Dermis microvascular lymphatic vessel endothelial cell (primary cell): ENCODE data around the gene NEURL4. TPM values are rescaled to one million over a fixed set of nuclear protein-coding genes. Genes with fewer than 3 reads are reported as not detected.
A peak's percentile ranks its signal among the peaks of the same experiment; 100 is the strongest.
"Not testable (repeated sequence)": the region's sequence is repeated elsewhere in the genome, so short reads cannot be mapped to it uniquely, and the experiment has no call there.

Experiments
- DNase-seq, 2 donors: peaks; one replicate each; pipeline versions ENCODE4 v3.0.0 to v3.0.0-alpha.2; 2010; ENCODE audit warnings: low read depth in 2 of 2
- total RNA-seq: library from RNA; depleted of rRNA; stranded (reverse); fragments of >200 nt; gene quantifications from 2 replicates; pipeline ENCODE4 v1.2.1, GENCODE V29; 2014

NEURL4 gene
- total RNA-seq, 1 donor from 2014 or later: 9.1 TPM

DNA sequence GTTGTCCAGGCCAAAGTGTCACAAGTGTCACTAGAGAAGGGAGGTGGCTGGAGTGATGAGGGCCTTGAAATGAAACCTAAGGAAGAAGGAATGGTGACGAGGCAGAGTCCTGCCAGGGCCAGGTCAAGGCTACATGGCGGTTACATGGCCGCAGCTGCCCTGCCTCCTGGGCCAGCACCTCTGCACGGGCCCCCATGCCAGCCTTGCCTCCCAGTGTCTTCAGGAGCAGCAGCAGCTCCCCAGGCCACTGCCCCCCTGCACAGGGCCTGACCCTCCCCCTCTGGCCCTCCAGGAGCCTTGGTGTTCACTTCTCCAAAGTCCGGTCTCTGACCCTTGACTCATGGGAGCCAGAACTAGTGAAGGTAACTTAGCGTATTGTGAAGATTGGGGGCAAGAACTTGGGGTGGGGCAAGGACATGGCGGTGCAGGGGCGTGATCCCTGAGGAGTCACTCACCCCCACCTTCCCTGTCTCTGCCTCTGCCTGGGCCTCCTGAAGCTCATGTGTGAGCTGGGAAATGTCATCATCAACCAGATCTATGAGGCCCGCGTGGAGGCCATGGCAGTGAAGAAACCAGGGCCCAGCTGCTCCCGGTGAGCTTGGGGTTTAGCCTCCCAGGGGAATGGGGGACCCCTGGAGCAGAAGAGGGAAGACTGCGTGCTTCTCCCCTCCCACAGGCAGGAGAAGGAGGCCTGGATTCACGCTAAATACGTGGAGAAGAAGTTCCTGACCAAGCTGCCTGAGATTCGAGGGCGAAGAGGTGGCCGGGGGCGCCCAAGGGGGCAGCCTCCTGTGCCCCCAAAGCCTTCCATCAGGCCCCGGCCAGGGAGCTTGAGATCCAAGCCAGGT lies 18.7 kb upstream of the NEURL4 start:
- no peak for DNase-seq

GRCh38 chr17:7346761-7347614 lies 17.9 kb upstream of the NEURL4 start:
- DNase-seq: no peak

GRCh38 chr17:7343250-7343649 lies 14.1 kb upstream of the NEURL4 start:
- no peak for DNase-seq

DNA sequence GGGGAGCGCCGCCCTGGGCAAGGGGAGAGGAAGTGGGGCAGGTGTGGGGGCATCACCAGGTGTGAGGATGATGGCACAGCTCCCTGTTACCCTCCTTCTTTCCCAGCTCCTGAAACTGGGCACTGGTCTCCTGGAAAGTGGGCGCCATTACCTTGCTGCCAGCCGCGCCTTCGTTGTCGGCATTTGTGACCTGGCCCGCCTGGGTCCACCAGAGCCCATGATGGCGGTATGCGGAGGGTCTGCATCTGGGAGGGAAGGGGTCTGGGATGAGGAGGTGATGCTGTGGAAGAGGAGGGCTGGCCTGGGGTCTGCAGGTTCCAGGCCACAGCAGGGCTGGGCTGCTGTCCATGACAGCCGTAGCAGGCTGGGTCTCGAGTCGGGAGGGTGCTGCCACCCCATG lies 12.7 kb upstream of the NEURL4 start:
- DNase-seq: no peak

- no peak for DNase-seq
Measured at GRCh38 chr17:7340179-7340578, 11.0 kb upstream of the NEURL4 start.

DNA sequence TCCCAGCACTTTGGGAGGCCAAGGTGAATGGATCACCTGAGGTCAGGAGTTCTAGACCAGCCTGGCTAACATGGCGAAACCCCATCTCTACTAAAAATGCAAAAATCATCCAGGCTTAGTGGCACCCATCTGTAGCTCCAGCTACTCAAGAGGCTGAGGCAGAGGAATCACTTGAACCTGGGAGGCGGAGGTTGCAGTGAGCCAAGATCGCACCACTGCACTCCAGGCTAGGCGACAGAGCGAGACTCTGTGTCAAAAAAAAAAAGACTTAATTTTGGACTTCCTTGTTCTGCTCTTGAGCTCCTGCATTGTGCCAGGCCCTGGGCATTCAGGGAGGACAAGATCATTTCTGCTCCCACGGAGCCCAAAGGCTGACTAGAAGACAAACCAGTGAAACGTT lies 8.5 kb upstream of the NEURL4 start:
- DNase-seq: not testable (repeated sequence)

DNA sequence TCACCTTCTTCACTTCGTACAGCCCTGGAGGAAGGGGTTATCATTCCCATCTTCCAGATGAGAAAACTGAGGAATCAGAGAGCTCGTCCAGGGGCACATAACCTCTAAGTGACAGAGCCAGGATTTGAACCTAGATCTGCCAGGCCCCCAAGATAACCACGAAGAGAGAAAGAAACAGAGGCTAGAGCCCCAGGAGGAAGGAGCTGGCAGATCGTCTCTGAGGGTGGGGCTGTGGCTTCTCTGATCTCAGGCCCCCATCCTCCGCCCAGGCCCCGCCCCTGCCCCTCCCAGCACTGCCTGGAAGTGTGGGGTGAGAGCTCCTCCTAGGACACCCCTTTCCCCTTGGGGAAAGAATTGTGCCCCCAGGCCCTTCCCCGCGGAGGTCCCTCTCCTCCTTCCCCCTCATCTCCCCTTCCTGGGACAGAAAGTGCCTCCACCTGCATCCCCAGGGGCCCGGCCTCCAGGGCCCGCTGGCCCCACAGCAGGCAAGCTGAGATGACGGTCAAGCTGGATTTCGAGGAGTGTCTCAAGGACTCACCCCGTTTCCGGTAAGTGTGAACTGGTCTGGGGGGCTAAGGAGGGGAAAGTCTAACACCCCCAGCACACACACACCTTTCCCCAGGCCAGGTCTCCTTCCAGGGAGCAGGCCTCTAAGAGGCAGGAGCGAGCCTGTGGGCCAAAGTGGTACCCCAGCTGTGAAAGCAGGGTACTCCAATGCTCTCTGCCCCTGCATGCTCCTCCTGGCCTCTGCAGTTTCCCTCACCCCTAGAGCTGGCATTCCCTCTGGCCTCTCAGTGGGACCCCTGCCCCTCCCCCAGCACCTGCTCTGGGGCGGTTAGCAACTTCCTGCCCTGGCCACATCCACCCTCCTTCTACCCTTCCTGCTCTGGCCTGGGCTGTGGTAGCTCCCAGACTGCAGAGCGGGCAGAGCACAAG lies 7.4 kb upstream of the NEURL4 start, which contains the start of gene ACAP1:
Gene ACAP1, plus strand, starts transcription at position 290 of the 936 bp plus-strand sequence. Its CDS starts 206 bp downstream, at position 496.
- DNase-seq: no peak

- not testable (repeated sequence) for DNase-seq
Measured at GRCh38 chr17:7335765-7336164, 6.6 kb upstream of the NEURL4 start.

DNA sequence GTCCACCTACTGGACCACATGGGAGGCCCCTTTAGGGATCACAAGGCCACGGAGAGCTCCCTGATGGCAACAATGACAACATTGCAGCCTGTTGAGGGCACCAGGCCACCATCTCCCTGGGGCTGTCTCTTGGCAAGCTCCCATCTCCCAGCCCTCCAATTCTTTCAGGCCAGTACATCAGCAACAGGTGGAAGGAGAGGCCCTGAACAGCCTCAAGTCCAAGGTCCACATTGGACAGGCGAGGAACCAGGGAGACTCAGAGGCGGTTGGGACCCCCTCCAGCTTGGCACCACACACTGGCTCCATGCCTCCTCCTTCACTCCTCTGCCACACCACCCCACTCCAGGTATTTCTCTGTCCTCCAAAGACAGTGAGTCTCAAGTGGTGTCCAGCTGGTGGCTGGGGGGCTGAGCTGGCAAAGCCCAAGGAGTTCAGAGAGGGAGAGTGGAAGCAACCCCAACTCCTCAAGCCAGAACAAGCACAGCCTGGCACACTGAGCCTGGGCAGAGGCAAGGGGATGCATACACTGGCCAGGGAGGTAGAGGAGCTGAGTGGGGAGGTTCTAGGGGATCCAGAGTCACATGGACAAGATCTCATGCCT lies 5.9 kb upstream of the NEURL4 start:
- no peak for DNase-seq

- DNase-seq: not testable (repeated sequence)
Measured at GRCh38 chr17:7332600-7333069, 3.5 kb upstream of the NEURL4 start.

- DNase-seq: no peak
Measured at GRCh38 chr17:7332111-7332510, 3.0 kb upstream of the NEURL4 start.

- no peak for DNase-seq
Measured at GRCh38 chr17:7330638-7331015, 1.5 kb upstream of the NEURL4 start.

DNA sequence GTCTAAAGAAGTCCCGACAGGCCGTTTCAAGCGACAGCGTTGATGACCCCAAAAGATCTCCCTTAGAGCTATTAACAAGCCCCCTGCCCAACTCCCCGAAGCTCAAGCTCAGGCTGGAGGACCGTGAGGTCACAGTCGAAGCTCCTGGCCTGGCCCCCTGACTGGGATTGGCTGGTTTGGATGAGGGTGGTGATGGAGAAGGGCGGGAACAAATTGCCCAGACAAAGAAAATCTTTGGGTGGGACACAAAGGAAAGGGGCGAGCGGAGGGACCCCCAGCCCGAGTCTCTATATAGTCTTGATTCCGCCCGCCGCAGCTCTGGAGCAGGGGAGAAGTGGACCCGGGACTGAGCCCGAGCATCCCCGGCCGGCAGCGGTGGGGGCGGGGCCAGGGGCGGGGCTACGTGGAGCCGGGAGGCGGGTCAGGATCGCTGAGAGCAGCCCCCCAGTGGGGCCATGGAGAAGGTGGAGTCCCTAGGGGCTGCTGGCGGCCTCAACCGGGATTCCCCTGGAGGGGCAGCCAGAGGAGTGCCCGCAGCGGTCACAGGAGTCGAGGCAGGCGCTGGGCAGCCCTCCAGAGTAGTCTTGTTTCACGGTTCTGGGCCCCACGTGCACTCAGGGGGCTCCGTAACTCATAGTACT lies 982 bp upstream of the NEURL4 start:
- DNase-seq: peak in 1 of 2 donors; percentile 82

GRCh38 chr17:7329374-7329996 lies 350 bp upstream of the NEURL4 start:
- DNase-seq: peak; percentile 98 to 99

- no peak for DNase-seq
Measured at GRCh38 chr17:7328009-7328408, 1.1 kb downstream of the NEURL4 start.

- DNase-seq: no peak
Measured at GRCh38 chr17:7327501-7327900, 1.6 kb downstream of the NEURL4 start.

DNA sequence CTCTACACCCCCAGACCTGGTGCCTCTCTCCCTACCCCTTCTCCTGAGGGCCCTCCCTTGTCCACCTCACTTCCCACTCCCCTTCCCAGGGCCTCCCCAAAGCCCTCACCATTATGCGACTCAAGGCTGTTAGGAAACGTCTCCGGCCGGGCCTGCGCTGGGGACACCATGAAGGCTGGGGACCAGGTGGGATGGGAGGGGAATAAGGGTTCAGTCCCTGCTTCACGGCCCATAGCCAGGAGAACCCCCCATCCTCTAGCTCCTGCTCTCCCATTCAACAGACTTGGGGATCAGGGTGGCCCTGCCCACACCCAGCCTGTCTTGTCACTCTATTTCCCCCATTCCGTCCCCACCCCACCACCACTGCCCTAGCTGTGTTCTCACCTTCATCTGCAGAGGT lies 2.1 kb downstream of the NEURL4 start:
- no peak for DNase-seq

DNA sequence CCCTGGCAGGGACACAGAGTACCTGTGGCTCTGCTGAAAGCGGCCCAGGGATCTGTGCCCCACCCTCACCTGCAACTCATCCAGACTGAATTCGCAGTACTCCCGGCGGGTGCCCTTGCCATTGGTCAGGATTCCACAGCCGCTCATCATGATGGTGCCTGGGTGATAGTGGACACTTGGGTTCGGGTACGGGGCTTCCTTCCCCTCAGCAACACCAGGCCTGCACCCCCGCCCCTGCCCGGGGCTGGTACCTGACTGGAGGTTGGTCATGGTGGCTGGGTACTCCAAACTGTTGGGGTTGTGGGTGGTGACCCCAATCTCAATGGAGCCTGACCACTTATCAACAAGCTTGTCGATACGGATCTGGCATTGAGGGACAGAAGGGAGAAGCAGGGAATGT lies 2.9 kb downstream of the NEURL4 start:
- no peak for DNase-seq

GRCh38 chr17:7325031-7325528 lies 4.1 kb downstream of the NEURL4 start:
- no peak for DNase-seq

DNA sequence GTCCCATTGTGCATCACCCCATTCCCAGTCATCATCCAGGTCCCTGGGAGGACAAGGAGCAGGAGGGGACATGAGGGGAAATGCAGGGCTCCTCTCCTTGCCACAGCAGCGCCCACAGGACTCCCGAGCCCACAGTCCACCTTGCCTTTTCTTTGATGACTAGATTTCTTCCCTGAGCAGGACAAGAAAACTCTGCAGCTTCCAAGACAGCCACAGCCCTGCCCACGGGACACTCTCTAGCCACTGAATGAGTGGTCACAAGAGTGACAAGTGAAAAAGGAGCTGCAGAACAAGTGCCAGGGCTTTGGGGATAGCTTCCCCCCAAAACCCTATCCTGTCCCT lies 4.7 kb downstream of the NEURL4 start:
- DNase-seq: no peak
